Transverse colon (tissue), 3 donors: ENCODE results near the gene HMG20B.

ENCODE experiments used
- CTCF ChIP-seq, 5 experiments: fragments of 200-600 bp in 3 of 5; fragments of 450-650 bp in 2 of 5; sonication (generic) in 3 of 5; IDR thresholded peaks; 1 replicate in 2 of 5; 2 replicates in 3 of 5; pipeline ENCODE4 v1.5.1; 2016 to 2017; ENCODE audit warnings: antibody characterized with exemption in 5 of 5, inconsistent platforms in 3 of 5, mild to moderate bottlenecking in 2 of 5, moderate library complexity in 1 of 5
- POLR2A ChIP-seq: fragments of 450-650 bp; IDR thresholded peaks from one replicate; pipeline ENCODE4 v1.6.1; 2016; ENCODE audit warnings: antibody characterized with exemption, mild to moderate bottlenecking, moderate library complexity

- TF ChIP-seq CTCF (IDR thresholded peaks at IDR 0.05) (no peak), POLR2A (no peak)
Observed at GRCh38 chr19:3611841-3612240, 39.1 kb downstream of the HMG20B start.
